Right cardiac atrium (tissue), 5 donors: ENCODE data around the gene ADAMTSL2. TPM values are rescaled to one million over a fixed set of nuclear protein-coding genes. Genes with fewer than 3 reads are reported as not detected.

Experiments
- ATAC-seq, 2 donors: fragments of 200-7000 bp; cut with Tn5 transposase; one replicate each; pipeline versions ENCODE4 v1.8.0 to v1.9.1; 2020; ENCODE audit warnings: moderate library complexity in 2 of 2, mild to moderate bottlenecking in 1 of 2
- DNase-seq, 3 donors: peaks; one replicate each; pipeline ENCODE4 v3.0.0-alpha.2; 2020
- H3K27ac ChIP-seq: one replicate; pipeline ENCODE4 v1.5.1; 2013; ENCODE audit warnings: mild to moderate bottlenecking, low read length, control low read depth, moderate library complexity
- H3K27me3 ChIP-seq: one replicate; pipeline ENCODE4 v1.6.1; 2013; ENCODE audit not compliant: control insufficient read depth, insufficient read depth
- H3K4me1 ChIP-seq: one replicate; pipeline ENCODE4 v1.6.1; 2013; ENCODE audit warnings: low read length; ENCODE audit not compliant: control insufficient read depth, insufficient read depth
- H3K4me3 ChIP-seq: one replicate; pipeline ENCODE4 v1.5.1; 2013; ENCODE audit warnings: low read length, control low read depth
- H3K9me3 ChIP-seq: one replicate; pipeline ENCODE4 v1.6.1; 2013; ENCODE audit warnings: low read length; ENCODE audit not compliant: control insufficient read depth
- WGBS: extraction: QIAGEN DNeasy Blood & Tissue Kit; methylation state at CpG from one replicate; pipeline ENCODE4 v1.1.7; 2013; 5-methylcytosine and 5-hydroxymethylcytosine counted together
- intact Hi-C, 4 donors: fragments of 100-400 bp; cut with DNase I; formaldehyde crosslinking; loops; one replicate each; pipeline versions ENCODE4 v1.11.0 to v1.14.0; 2022 to 2023
- polyA plus RNA-seq: library from polyadenylated mRNA; stranded (reverse); fragments of 200-250 nt; gene quantifications from one replicate; pipeline ENCODE4 v1.2.3, GENCODE V29; 2013
- total RNA-seq, 4 donors: library from RNA; stranded (reverse); fragmentation: NEBNext Ultra II Directional; extraction: Animal tissue kit (Norgen Biotek cat#: 25700); gene quantifications; one replicate each; pipeline ENCODE4 v1.2.1, GENCODE V29; 2021
- donor health status: healthy with polysubstance abuse.
- donor health status: DM: no; HTN: yes; CAD: no.
- donor health status: DM: no; HTN: no; CAD: no.
- donor health status: DM: no; HTN: yes; CAD: no; lungs with severe emphysema.
- donor health status: DM: yes; HTN: yes; CAD: no.

Gene ADAMTSL2
- total and polyA plus RNA-seq, 5 donors, result 30.3 to 90.2 (median 39.1) TPM

- peaks cover 7% of the 10 kb centered on the region for H3K4me1 ChIP-seq
- ATAC-seq (no peak), DNase-seq (peak; percentile 22 to 69 (median 68))
- 67% methylated on average over 41 of the region's 41 CpGs for WGBS
- H3K27ac ChIP-seq, result no peak overlapping the region
- intact Hi-C loops, result no loop called here
- no peaks in the 10 kb centered on the region for H3K9me3 ChIP-seq
- H3K4me3 ChIP-seq, result no peak overlapping the region
- H3K27me3 ChIP-seq, result no peaks in the 10 kb centered on the region
Observed at GRCh38 chr9:133578524-133579441, 44.3 kb downstream of the ADAMTSL2 start.

GRCh38 chr9:133579601-133580418, 45.3 kb downstream of the ADAMTSL2 start:
- H3K27me3 ChIP-seq, result no peaks in the 10 kb centered on the region
- intact Hi-C loops, result loop anchor here in 1 of 4 donors (5.0 kb wide), 1 partner anchor 43 kb away; no protein-coding TSS in a partner anchor
- H3K4me3 ChIP-seq, result no peak overlapping the region
- no peak overlapping the region for H3K27ac ChIP-seq
- H3K4me1 ChIP-seq, result peaks cover 7% of the 10 kb centered on the region
- 82% methylated on average over 31 of the region's 31 CpGs for WGBS
- H3K9me3 ChIP-seq, result no peaks in the 10 kb centered on the region
- DNase-seq (peak; percentile 20 to 66 (median 56)), ATAC-seq (no peak)

GRCh38 chr9:133580419-133580738, 45.9 kb downstream of the ADAMTSL2 start:
- Histone ChIP-seq H3K27ac (no peak overlapping the region), H3K4me1 (peaks cover 9% of the 10 kb centered on the region), H3K4me3 (no peak overlapping the region), H3K9me3 (no peaks in the 10 kb centered on the region), H3K27me3 (no peaks in the 10 kb centered on the region)
- ATAC-seq (no peak), DNase-seq (peak in 2 of 3 donors; percentile 28 to 59)
- 72% methylated on average over 6 of the region's 6 CpGs for WGBS
- intact Hi-C loops, result loop anchor here in 1 of 4 donors (5.0 kb wide), 1 partner anchor 43 kb away; no protein-coding TSS in a partner anchor

GRCh38 chr9:133581011-133581410, 46.5 kb downstream of the ADAMTSL2 start:
- Histone ChIP-seq H3K4me1 (peaks cover 9% of the 10 kb centered on the region), H3K4me3 (no peak overlapping the region), H3K9me3 (no peaks in the 10 kb centered on the region), H3K27ac (peak overlapping the region; percentile 10), H3K27me3 (no peaks in the 10 kb centered on the region)
- DNase-seq (peak; percentile 3 to 58 (median 23)), ATAC-seq (no peak)
- intact Hi-C loops, result loop anchor here in 1 of 4 donors (5.0 kb wide), 1 partner anchor 44 kb away; no protein-coding TSS in a partner anchor
- 55% methylated on average over 4 of the region's 4 CpGs for WGBS

- Histone ChIP-seq H3K4me1 (peaks cover 7% of the 10 kb centered on the region), H3K27ac (peak overlapping the region; percentile 51), H3K4me3 (no peak overlapping the region), H3K27me3 (no peaks in the 10 kb centered on the region), H3K9me3 (no peaks in the 10 kb centered on the region)
- intact Hi-C loops, result loop anchor here in 1 of 4 donors (5.0 kb wide), 1 partner anchor 44 kb away; no protein-coding TSS in a partner anchor
- DNase-seq (peak; percentile 90 to 97 (median 92)), ATAC-seq (peak; percentile 35 to 52)
- 44% methylated on average over 19 of the region's 19 CpGs for WGBS
Observed at GRCh38 chr9:133581513-133582343, 47.2 kb downstream of the ADAMTSL2 start.

DNA sequence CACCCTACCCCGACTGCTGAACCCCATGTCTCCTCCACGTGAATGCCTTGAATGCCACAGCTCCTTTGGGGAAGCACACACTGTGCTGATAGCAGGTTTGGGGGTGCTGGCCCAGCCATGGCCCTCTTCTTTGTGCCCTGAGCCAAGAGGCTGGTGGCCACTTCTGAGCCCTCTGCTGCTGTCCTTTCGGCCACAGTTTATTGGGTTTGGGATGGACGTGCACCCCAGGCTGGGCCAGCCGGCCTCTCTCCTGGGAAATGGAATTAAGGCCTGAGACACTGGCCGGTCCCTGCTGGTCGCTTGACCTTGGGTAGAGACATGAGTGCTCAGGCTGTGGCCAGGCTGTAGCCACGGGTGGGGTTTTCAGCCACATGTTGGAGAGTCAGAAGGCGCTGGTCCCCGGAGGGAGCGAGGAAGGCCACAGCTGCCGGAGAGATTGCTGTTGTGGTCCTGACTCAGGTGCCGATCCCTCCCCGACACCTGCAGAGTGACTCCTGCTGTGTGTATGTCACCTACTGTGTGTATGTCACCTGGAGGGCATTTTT, 48.1 kb downstream of the ADAMTSL2 start:
- ATAC-seq (no peak), DNase-seq (peak; percentile 44 to 70 (median 68))
- Histone ChIP-seq H3K4me1 (peaks cover 7% of the 10 kb centered on the region), H3K9me3 (no peaks in the 10 kb centered on the region), H3K27ac (peak overlapping the region; percentile 31), H3K27me3 (no peaks in the 10 kb centered on the region), H3K4me3 (no peak overlapping the region)
- WGBS, result 83% methylated on average over 14 of the region's 14 CpGs
- intact Hi-C loops, result loop anchor here in 1 of 4 donors (5.0 kb wide), 1 partner anchor 45 kb away; no protein-coding TSS in a partner anchor

DNA sequence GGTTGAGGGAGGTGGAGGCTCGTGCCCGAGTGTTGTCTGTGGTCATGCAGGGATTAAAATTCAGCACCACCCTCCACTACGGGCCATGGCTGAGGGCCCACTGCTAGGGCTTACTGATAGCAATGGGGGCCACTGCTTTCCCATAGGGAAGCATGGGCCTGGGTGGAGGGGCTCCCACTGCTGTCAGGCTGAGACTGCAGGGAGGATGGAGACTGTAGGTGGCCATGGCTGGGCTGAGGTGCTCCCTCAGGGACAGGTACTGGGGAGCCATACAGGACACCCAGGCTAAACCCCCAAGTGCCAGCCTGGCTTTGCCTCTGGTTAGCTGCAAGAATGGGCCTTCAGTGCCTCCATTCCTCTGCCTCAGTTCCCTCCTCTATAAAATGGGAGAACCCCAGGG, 48.6 kb downstream of the ADAMTSL2 start:
- no peaks in the 10 kb centered on the region for H3K27me3 ChIP-seq
- peaks cover 7% of the 10 kb centered on the region for H3K4me1 ChIP-seq
- ATAC-seq (no peak), DNase-seq (peak; percentile 30 to 65 (median 65))
- H3K27ac ChIP-seq, result peak overlapping the region; percentile 31
- H3K9me3 ChIP-seq, result no peaks in the 10 kb centered on the region
- WGBS, result 59% methylated on average over 3 of the region's 3 CpGs
- H3K4me3 ChIP-seq, result no peak overlapping the region
- intact Hi-C loops, result loop anchor here in 1 of 4 donors (5.0 kb wide), 1 partner anchor 46 kb away; no protein-coding TSS in a partner anchor

DNA sequence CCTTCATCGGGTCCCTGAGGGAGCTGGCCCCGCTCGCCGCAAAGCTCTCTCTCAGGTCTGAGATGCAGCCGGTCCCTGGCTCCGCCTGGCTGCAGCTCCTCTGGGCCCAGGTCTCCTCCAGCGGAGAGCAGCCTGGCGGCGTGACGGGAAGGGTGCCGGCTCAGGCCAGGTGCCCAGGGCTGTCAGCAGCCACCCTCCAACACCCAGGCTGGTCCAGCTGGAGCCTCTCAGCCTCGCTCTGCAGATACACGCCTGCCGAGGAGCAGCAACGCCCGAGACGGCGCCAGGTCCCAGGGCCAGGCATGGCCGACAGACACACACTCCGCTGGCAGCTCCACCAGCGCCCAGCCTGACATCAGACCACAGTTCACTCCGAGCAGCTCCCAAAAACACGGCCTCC, 49.1 kb downstream of the ADAMTSL2 start:
- Histone ChIP-seq H3K9me3 (no peaks in the 10 kb centered on the region), H3K27ac (peak overlapping the region; percentile 31), H3K4me3 (no peak overlapping the region), H3K27me3 (no peaks in the 10 kb centered on the region), H3K4me1 (peaks cover 7% of the 10 kb centered on the region)
- peak; percentile 92 to 99 (median 98) for DNase-seq
- intact Hi-C loops, result loop anchor here in 1 of 4 donors (5.0 kb wide), 1 partner anchor 46 kb away; no protein-coding TSS in a partner anchor
- 45% methylated on average over 23 of the region's 23 CpGs for WGBS
- ATAC-seq, result peak; percentile 75 to 85

DNA sequence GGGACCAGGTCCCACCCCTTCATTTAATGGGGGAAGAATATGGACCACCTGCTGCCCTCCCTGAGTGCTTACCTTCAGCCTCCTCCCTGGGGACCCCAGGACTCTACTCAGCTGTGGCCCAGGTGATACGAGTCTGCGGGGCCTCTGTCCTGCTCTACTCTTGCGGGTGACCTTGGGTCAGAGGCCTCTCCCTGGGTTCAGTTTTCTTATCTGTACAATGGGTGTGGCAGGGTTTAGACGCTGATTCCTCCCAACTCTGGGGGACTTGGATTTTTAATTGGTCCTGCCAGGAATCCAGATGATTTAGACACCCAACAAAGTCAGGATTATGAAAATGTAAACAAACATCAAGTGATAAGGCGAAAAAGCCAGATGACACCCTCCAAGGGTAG, 49.7 kb downstream of the ADAMTSL2 start:
- Histone ChIP-seq H3K9me3 (no peaks in the 10 kb centered on the region), H3K4me1 (peaks cover 7% of the 10 kb centered on the region), H3K4me3 (no peak overlapping the region), H3K27ac (peak overlapping the region; percentile 21), H3K27me3 (no peaks in the 10 kb centered on the region)
- intact Hi-C loops, result loop anchor here in 1 of 4 donors (5.0 kb wide), 1 partner anchor 47 kb away; no protein-coding TSS in a partner anchor
- ATAC-seq (peak; percentile 4 to 17), DNase-seq (peak in 1 of 3 donors; percentile 34)
- 55% methylated on average over 5 of the region's 5 CpGs for WGBS
